Thyroid gland (tissue), 4 donors: Measurements from ENCODE around the gene DYNC1I1. TPM values are rescaled to one million over a fixed set of nuclear protein-coding genes. Genes with fewer than 3 reads are reported as not detected.

Experiments
- DNase-seq, 2 donors: peaks; one replicate each; pipeline ENCODE4 v3.0.0-alpha.2; 2019
- H3K27ac ChIP-seq, 3 donors: fragments of 200-600 bp; sonication (generic); 1 replicate in 2 of 3; 2 replicates in 1 of 3; pipeline ENCODE4 v1.5.1; 2016 to 2019; ENCODE audit warnings: mild to moderate bottlenecking in 1 of 3, moderate library complexity in 1 of 3
- H3K27me3 ChIP-seq: fragments of 200-600 bp; sonication (generic); one replicate; pipeline ENCODE4 v1.5.1; 2019
- H3K36me3 ChIP-seq, 2 donors: fragments of 200-600 bp; sonication (generic); one replicate each; pipeline ENCODE4 v1.5.1; 2016 to 2019
- H3K4me1 ChIP-seq, 2 donors: fragments of 200-600 bp; sonication (generic); one replicate each; pipeline ENCODE4 v1.5.1; 2017 to 2019
- H3K4me3 ChIP-seq, 3 donors: fragments of 200-600 bp; sonication (generic); replicated peaks in 1 of 3; 1 replicate in 2 of 3; 2 replicates in 1 of 3; pipeline ENCODE4 v1.5.1; 2016; ENCODE audit warnings: mild to moderate bottlenecking in 1 of 3
- H3K9me3 ChIP-seq: fragments of 200-600 bp; sonication (generic); one replicate; pipeline ENCODE4 v1.5.1; 2017
- CTCF ChIP-seq, 6 experiments: fragments of 200-600 bp in 3 of 6; fragments of 450-650 bp in 3 of 6; sonication (generic) in 3 of 6; IDR thresholded peaks; one replicate each; pipeline ENCODE4 v1.5.1; 2016 to 2019; ENCODE audit warnings: antibody characterized with exemption in 6 of 6, mild to moderate bottlenecking in 2 of 6, inconsistent platforms in 1 of 6, moderate library complexity in 1 of 6
- POLR2A ChIP-seq, 2 donors: fragments of 450-650 bp; IDR thresholded peaks; one replicate each; pipeline ENCODE4 v1.6.1; 2017; ENCODE audit warnings: antibody characterized with exemption in 2 of 2, mild to moderate bottlenecking in 2 of 2, moderate library complexity in 1 of 2
- WGBS, 2 donors: methylation state at CpG; one replicate each; pipeline ENCODE4 v1.1.5; 2017; 5-methylcytosine and 5-hydroxymethylcytosine counted together
- intact Hi-C: fragments of 100-400 bp; cut with DNase I; formaldehyde crosslinking; loops from one replicate; pipeline ENCODE4 v1.15.1; 2023
- total RNA-seq, 4 donors: library from RNA; depleted of rRNA; stranded (reverse); fragments of >200 nt; gene quantifications; one replicate each; pipeline ENCODE4 v1.2.3, GENCODE V29; 2016

Gene DYNC1I1
- total RNA-seq, 4 donors from 2014 or later, result 6.6 to 12.8 (median 10.5) TPM

- no peak for TF ChIP-seq CTCF (IDR thresholded peaks at IDR 0.05)
- TF ChIP-seq POLR2A (IDR thresholded peaks at IDR 0.05), result no peak
- Histone ChIP-seq H3K4me1 (no peaks in the 10 kb centered on the region), H3K36me3 (peaks cover 0 to 2% of the 10 kb centered on the region in 2 donors), H3K4me3 (no peak overlapping the region), H3K27ac (no peak overlapping the region), H3K9me3 (no peaks in the 10 kb centered on the region), H3K27me3 (no peaks in the 10 kb centered on the region)
- intact Hi-C loops, result no loop called here
- peak; percentile 55 for DNase-seq
- WGBS, 2 donors, result 33 to 46% methylated on average over 7 of the region's 7 CpGs
These were observed 343.8 kb downstream of the DYNC1I1 start for GRCh38 chr7:96116173-96116572.

- H3K27me3 ChIP-seq, result no peaks in the 10 kb centered on the region
- H3K27ac ChIP-seq, result no peak overlapping the region
- peaks cover 0 to 2% of the 10 kb centered on the region in 2 donors for H3K36me3 ChIP-seq
- no peaks in the 10 kb centered on the region for H3K4me1 ChIP-seq
- WGBS, 2 donors, result 70 to 82% methylated on average over 13 of the region's 13 CpGs
- intact Hi-C loops, result no loop called here
- no peaks in the 10 kb centered on the region for H3K9me3 ChIP-seq
- H3K4me3 ChIP-seq, result no peak overlapping the region
- no peak for TF ChIP-seq CTCF (IDR thresholded peaks at IDR 0.05)
- no peak for TF ChIP-seq POLR2A (IDR thresholded peaks at IDR 0.05)
- no peak for DNase-seq
These were observed 346.2 kb downstream of the DYNC1I1 start for GRCh38 chr7:96118449-96119001.

- DNase-seq, result no peak
- intact Hi-C loops, result no loop called here
- H3K4me3 ChIP-seq, result no peak overlapping the region
- WGBS, 2 donors, result 84 to 89% methylated on average over 2 of the region's 2 CpGs
- TF ChIP-seq POLR2A (IDR thresholded peaks at IDR 0.05) (no peak), CTCF (IDR thresholded peaks at IDR 0.05) (no peak)
- peaks cover 0 to 2% of the 10 kb centered on the region in 2 donors for H3K36me3 ChIP-seq
- no peaks in the 10 kb centered on the region for H3K27me3 ChIP-seq
- no peak overlapping the region for H3K27ac ChIP-seq
- H3K9me3 ChIP-seq, result no peaks in the 10 kb centered on the region
- H3K4me1 ChIP-seq, result no peaks in the 10 kb centered on the region
These were observed 348.3 kb downstream of the DYNC1I1 start for GRCh38 chr7:96120445-96121225.

GRCh38 chr7:96121752-96122151 lies 349.4 kb downstream of the DYNC1I1 start:
- intact Hi-C loops, result no loop called here
- 86 to 88% methylated on average over 6 of the region's 6 CpGs for whole genome bisulfite sequencing, 2 donors

More at GRCh38 chr7:96121752-96122151, 349.4 kb downstream of the DYNC1I1 start:
- Histone ChIP-seq H3K36me3 (peaks cover 0 to 2% of the 10 kb centered on the region in 2 donors), H3K9me3 (no peaks in the 10 kb centered on the region), H3K27ac (no peak overlapping the region), H3K4me3 (no peak overlapping the region), H3K27me3 (no peaks in the 10 kb centered on the region), H3K4me1 (no peaks in the 10 kb centered on the region)
- TF ChIP-seq POLR2A (IDR thresholded peaks at IDR 0.05) (no peak), CTCF (IDR thresholded peaks at IDR 0.05) (no peak)
- no peak for DNase-seq
